HG03571 (cell line): ENCODE results near the gene NOX3.
A peak's percentile ranks its signal among the peaks of the same experiment; 100 is the strongest.
"Not testable (repeated sequence)": the region's sequence is repeated elsewhere in the genome, so short reads cannot be mapped to it uniquely, and the experiment has no call there.

Experiments
- ATAC-seq: cut with Tn5 transposase; IDR thresholded peaks from one replicate; pipeline ENCODE4 v1.9.1; 2021; ENCODE audit not compliant: unreplicated experiment

The NOX3 gene

GRCh38 chr6:155373276-155373675, 82.4 kb downstream of the NOX3 start:
- ATAC-seq = no peak

GRCh38 chr6:155372256-155372655, 83.4 kb downstream of the NOX3 start:
- no peak for ATAC-seq

GRCh38 chr6:155371230-155371629, 84.4 kb downstream of the NOX3 start:
- no peak for ATAC-seq

GRCh38 chr6:155366325-155366724, 89.3 kb downstream of the NOX3 start:
- no peak for ATAC-seq

DNA sequence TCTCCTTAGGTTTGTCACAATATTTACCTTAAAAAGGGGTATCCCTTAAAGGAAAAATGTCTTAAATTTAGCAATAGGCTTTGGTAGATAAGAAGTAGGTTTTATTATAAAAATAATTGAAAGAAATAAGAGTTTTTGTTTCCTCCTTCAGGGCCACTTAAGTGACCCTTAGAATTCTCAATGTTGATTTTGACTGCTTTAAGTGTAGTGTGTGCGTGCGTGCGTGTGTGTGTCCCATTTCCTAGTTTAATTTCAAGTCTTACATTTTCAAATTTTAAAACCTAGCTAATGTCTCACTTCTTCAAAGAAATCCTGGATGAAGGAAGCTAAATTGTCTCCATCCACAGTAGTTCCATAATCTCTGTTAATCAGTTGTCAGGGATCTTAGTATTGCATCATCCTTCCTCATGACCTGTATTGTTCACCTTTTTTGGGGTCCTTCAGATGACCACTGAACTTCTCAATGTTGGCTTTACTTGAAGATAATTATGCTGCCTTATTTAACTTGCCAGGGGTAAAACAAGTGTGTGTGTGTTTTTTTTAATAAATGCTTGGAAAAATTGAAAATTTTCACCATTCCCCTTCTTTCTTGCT, 90.7 kb downstream of the NOX3 start:
- no peak for ATAC-seq

- ATAC-seq = not testable (repeated sequence)
Observed at GRCh38 chr6:155364021-155364420, 91.6 kb downstream of the NOX3 start.

DNA sequence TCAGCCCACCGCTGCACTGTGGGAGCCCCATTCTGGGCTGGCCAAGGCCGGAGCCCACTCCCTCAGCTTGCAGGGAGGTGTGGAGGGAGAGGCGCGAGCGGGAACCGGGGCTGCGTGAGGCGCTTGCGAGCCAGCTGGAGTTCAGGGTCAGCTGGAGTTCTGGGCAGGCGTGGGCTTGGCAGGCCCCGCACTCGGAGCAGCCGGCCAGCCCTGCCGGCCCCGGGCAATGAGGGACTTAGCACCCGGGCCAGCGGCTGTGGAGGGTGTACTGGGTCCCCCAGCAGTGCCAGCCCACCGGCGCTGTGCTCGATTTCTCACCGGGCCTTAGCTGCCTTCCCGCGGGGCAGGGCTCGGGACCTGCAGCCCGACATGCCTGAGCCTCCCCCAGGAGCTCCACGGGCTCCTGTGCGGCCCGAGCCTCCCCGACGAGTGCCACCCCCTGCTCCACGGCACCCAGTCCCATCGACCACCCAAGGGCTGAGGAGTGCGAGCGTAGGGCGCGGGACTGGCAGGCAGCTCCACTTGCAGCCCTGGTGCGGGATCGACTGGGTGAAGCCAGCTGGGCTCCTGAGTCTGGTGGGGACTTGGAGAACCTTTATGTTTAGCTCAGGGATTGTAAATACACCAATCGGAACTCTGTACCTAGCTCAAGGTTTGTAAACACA, 92.5 kb downstream of the NOX3 start:
- ATAC-seq = not testable (repeated sequence)

- no peak for ATAC-seq
Observed at GRCh38 chr6:155354167-155354566, 101.5 kb downstream of the NOX3 start.

DNA sequence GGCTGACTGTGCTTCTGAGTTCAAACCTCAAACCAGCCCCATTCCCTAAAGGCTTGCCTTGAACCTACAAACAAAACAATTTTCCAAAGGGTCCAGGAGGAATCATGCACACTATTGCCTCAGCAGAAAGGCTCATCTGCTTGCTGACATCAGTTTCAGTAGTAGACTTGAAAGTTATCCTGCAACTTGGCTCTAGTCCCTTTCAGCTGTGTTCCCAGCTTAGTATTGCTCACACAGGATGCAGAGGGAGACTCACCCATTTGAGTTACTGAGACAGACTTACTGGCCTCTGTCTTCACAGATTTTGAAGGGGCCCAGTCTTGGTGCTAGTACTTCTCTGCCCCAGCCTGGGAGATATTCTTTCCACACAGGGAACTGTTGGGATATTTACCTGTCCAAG, 102.8 kb downstream of the NOX3 start:
- no peak for ATAC-seq

DNA sequence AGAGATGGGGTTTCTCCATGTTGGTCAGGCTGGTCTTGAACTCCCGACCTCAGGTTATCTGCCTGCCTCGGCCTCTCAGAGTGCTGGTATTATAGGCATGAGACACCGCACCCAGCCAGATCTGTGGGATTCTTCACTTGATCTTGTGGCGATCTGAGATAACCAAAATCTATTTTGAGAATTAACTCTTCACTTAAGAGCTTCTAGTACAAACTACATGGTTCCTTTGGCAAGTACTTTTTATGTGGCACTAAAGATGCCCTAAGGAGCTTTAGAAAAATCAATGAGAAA, 103.6 kb downstream of the NOX3 start:
- ATAC-seq = no peak

DNA sequence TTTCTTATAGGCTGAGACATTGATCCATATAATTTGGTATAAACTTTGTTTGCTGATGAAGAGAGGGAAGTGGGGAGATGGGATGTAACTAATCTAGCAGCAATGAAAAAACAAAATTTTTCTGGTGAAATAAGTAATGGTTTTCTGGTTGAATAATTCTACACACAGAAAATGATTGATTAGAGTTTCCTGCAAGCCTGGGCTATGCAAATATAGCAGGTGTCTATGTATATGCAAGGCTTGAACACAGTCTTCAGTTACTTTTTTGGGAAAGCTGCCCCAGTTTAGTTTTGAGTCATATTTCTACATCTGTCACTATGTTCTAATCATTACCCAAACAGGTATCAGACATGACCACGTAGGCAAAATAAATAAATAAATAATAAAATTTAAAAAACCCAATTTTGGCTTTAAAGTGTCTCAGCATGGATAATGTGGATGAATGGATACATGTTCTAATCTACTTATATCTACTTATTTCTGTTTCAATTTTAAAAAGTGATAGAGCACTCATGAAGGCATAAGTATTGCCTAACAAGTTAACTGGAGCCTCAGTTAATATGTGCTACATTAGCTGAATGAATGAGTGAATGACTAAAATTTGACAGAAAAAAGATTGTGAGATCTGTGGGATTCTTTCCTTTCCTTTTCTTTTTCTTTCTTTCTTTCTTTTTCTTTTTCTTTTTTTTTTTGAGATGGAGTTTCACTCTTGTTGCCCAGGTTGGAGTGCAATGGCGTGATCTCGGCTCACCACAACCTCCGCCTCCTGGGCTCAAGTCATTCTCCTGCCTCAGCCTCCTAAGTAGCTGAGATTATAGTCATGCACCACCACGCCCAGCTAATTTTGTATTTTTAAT, 104.1 kb downstream of the NOX3 start:
- peak; percentile 97 for ATAC-seq

GRCh38 chr6:155349956-155350355, 105.7 kb downstream of the NOX3 start:
- no peak for ATAC-seq

DNA sequence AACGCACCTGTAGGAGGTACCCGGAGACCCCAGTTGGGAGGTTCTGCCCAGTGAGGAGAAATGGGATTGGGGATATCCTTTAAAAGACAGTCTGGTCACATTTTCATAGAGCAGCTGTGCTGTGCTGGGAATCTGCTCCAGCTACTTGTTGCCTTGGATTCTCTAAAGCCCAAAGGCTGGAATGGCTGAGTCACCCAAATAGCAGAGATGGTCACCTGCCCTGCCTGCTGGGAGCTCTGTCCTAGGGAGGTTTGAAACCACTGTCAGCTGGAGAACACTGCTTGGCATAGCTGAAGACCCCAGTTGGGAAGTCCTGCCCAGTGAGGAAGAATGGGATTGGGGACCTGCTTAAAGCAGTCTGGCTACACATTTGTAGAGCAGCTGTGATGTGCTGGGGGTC, 106.5 kb downstream of the NOX3 start:
- no peak for ATAC-seq

- no peak for ATAC-seq
Observed at GRCh38 chr6:155347800-155348199, 107.8 kb downstream of the NOX3 start.

DNA sequence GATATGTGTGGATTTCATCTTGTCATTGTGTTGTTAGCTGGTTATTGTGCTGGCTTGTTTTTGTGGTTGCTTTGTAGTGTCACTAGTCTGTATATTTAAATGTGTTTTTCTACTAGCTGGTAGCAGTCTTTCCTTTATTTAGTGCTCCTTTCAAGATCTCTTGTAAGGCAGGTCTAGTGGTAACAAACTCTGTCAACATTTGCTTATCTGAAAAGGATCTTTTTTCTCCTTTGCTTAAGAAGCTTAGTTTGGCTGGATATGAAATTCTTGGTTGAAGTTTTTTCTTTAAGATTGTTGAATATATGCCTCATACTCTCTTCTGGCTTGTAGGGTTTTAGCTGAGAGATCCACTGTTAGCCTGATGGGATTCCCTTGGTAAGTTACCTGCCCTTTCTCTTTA, 108.7 kb downstream of the NOX3 start:
- no peak for ATAC-seq
